Brain pericyte (primary cell): ENCODE results near the gene ATAD2B.
"Not testable (repeated sequence)": the region's sequence is repeated elsewhere in the genome, so short reads cannot be mapped to it uniquely, and the experiment has no call there.

Experiments used
- DNase-seq: peaks from one replicate; pipeline ENCODE4 v3.0.0-alpha.2; 2012; ENCODE audit warnings: low read depth, low spot score

The ATAD2B gene

GRCh38 chr2:23746141-23746863, 180.6 kb downstream of the ATAD2B start:
- DNase-seq = no peak

GRCh38 chr2:23745726-23746105, 181.2 kb downstream of the ATAD2B start:
- DNase-seq = peak; percentile 42

- DNase-seq = no peak
These were observed 181.7 kb downstream of the ATAD2B start for GRCh38 chr2:23745068-23745725.

GRCh38 chr2:23736783-23737182, 190.1 kb downstream of the ATAD2B start:
- not testable (repeated sequence) for DNase-seq

GRCh38 chr2:23734416-23734815, 192.5 kb downstream of the ATAD2B start:
- no peak for DNase-seq

GRCh38 chr2:23723029-23723428, 203.9 kb downstream of the ATAD2B start:
- not testable (repeated sequence) for DNase-seq

- no peak for DNase-seq
These were observed 204.7 kb downstream of the ATAD2B start for GRCh38 chr2:23722255-23722654.

GRCh38 chr2:23721454-23721826, 205.5 kb downstream of the ATAD2B start:
- DNase-seq = no peak

GRCh38 chr2:23720705-23721453, 206.0 kb downstream of the ATAD2B start:
- no peak for DNase-seq

- no peak for DNase-seq
These were observed 207.2 kb downstream of the ATAD2B start for GRCh38 chr2:23719716-23720115.

GRCh38 chr2:23718931-23719700, 207.8 kb downstream of the ATAD2B start:
- DNase-seq = no peak

GRCh38 chr2:23713351-23713750, 213.6 kb downstream of the ATAD2B start:
- DNase-seq = no peak

GRCh38 chr2:23712756-23713151, 214.2 kb downstream of the ATAD2B start:
- no peak for DNase-seq

GRCh38 chr2:23711979-23712755, 214.8 kb downstream of the ATAD2B start:
- DNase-seq = peak; percentile 97

- DNase-seq = no peak
These were observed 217.6 kb downstream of the ATAD2B start for GRCh38 chr2:23709311-23709710.

GRCh38 chr2:23708771-23709170, 218.2 kb downstream of the ATAD2B start:
- DNase-seq = no peak

GRCh38 chr2:23707096-23707495, 219.8 kb downstream of the ATAD2B start:
- DNase-seq = no peak

GRCh38 chr2:23706613-23707078, 220.3 kb downstream of the ATAD2B start:
- no peak for DNase-seq

- DNase-seq = no peak
These were observed 220.9 kb downstream of the ATAD2B start for GRCh38 chr2:23705771-23706612.
